GM10266 (cell line): Measurements from ENCODE around the gene NDUFB8.

Experiments used
- DNase-seq: peaks from one replicate; pipeline ENCODE4 v3.0.0; 2012; ENCODE audit errors: extremely low spot score
- TF ChIP-seq, protein P1 (sequence below): IDR thresholded peaks from 2 replicates; pipeline ENCODE4 v1.5.1; 2012; ENCODE audit warnings: mild to moderate bottlenecking, low read depth; ENCODE audit not compliant: control insufficient read depth, insufficient read depth; ENCODE audit errors: missing control alignments

Gene NDUFB8

DNA sequence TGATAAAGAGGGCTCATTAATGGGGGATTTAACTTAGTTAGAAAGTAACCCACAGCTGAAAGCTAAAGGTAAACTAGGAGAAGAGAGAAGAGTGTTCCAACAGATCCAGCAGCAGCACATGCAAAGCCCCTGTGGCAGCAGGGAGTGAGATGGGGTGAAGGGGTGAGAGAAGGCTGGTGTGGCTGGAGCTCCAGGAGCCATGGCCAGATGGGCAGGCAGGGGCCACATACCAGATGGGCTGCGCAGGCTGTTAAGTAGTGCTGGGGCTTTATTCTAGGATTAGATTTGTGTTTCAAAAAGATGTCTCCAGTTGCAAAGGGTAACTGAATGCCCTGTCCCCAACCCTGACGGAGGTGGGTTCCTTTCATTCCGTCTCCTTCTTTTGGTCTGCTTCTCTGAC lies 39.2 kb upstream of the NDUFB8 start:
- TF ChIP-seq, protein P1, sequence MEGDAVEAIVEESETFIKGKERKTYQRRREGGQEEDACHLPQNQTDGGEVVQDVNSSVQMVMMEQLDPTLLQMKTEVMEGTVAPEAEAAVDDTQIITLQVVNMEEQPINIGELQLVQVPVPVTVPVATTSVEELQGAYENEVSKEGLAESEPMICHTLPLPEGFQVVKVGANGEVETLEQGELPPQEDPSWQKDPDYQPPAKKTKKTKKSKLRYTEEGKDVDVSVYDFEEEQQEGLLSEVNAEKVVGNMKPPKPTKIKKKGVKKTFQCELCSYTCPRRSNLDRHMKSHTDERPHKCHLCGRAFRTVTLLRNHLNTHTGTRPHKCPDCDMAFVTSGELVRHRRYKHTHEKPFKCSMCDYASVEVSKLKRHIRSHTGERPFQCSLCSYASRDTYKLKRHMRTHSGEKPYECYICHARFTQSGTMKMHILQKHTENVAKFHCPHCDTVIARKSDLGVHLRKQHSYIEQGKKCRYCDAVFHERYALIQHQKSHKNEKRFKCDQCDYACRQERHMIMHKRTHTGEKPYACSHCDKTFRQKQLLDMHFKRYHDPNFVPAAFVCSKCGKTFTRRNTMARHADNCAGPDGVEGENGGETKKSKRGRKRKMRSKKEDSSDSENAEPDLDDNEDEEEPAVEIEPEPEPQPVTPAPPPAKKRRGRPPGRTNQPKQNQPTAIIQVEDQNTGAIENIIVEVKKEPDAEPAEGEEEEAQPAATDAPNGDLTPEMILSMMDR: no peak
- DNase-seq: no peak

DNA sequence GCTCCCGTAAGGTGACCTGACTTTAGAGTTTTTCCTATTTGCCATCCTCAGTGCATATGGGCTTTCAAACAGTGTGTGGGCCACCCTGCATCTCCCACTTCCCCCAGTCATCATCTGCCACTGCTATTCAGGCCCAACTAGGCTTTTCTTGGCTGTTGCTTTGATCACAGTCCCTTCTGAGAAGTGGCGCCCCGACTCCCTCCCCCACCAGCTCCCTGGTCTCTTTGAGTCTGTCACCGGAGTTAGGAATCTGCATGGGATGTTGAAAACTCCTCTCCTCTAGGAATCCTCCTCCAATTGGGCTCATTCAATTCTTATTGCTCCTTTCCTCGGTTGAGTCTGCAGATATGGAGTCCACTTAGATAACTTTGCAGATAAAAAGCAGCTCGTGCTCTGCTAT lies 38.2 kb upstream of the NDUFB8 start:
- TF ChIP-seq, protein P1: no peak
- no peak for DNase-seq

GRCh38 chr10:100567249-100567648 lies 37.6 kb upstream of the NDUFB8 start:
- TF ChIP-seq, protein P1: no peak
- DNase-seq: no peak

- no peak for DNase-seq
Measured at GRCh38 chr10:100566561-100566960, 36.9 kb upstream of the NDUFB8 start.

GRCh38 chr10:100565206-100565985 lies 35.7 kb upstream of the NDUFB8 start:
- no peak for DNase-seq
- TF ChIP-seq, protein P1: no peak

More at GRCh38 chr10:100566561-100566960, 36.9 kb upstream of the NDUFB8 start:
- TF ChIP-seq, protein P1: no peak

- TF ChIP-seq, protein P1: peak; percentile 83
- peak; percentile 86 for DNase-seq
Measured at GRCh38 chr10:100562008-100562672, 32.5 kb upstream of the NDUFB8 start.

DNA sequence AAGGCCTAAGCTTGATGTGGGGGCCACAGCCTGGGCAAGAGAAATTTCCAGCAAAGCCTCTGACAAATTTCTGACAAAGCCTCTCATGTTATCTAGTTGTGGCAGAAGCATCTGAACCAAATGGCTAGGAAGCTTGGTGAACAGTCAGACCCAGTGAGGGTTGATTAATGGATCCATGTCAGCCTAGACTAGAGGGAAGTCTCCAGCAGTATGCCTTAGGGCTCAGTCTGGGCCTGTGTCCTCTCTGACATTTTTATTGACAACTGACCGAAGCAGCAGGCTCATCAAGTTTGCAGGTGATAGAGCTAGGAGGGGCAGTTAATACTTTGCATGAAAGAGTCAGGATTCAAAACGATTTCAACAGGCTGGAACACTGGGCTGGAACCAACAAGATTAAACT lies 31.3 kb upstream of the NDUFB8 start:
- no peak for DNase-seq
- TF ChIP-seq, protein P1: no peak
